Endothelial cell (in vitro differentiated cells): ENCODE data around the gene RAET1E. TPM values are rescaled to one million over a fixed set of nuclear protein-coding genes. Genes with fewer than 3 reads are reported as not detected.
A peak's percentile ranks its signal among the peaks of the same experiment; 100 is the strongest.

Experiments
- DNase-seq: peaks from one replicate; pipeline ENCODE4 v3.0.0; 2021; ENCODE audit warnings: low spot score
- H3K27ac Mint-ChIP-seq: one replicate; pipeline ENCODE4 v1.8.0; 2021; ENCODE audit warnings: mixed read lengths, inconsistent platforms; ENCODE audit not compliant: unreplicated experiment
- H3K27me3 Mint-ChIP-seq: one replicate; pipeline ENCODE4 v1.8.0; 2021; ENCODE audit warnings: mild to moderate bottlenecking, moderate library complexity, mixed read lengths, inconsistent platforms; ENCODE audit not compliant: unreplicated experiment
- H3K36me3 Mint-ChIP-seq: one replicate; pipeline ENCODE4 v1.8.0; 2021; ENCODE audit warnings: mild to moderate bottlenecking, low read depth, mixed read lengths, inconsistent platforms; ENCODE audit not compliant: unreplicated experiment
- H3K4me1 Mint-ChIP-seq: one replicate; pipeline ENCODE4 v1.8.0; 2021; ENCODE audit warnings: mild to moderate bottlenecking, mixed read lengths, inconsistent platforms; ENCODE audit not compliant: unreplicated experiment
- H3K4me3 Mint-ChIP-seq: one replicate; pipeline ENCODE4 v1.8.0; 2021; ENCODE audit warnings: mild to moderate bottlenecking, mixed read lengths, inconsistent platforms; ENCODE audit not compliant: unreplicated experiment
- H3K9me3 Mint-ChIP-seq: one replicate; pipeline ENCODE4 v1.8.0; 2021; ENCODE audit warnings: mixed read lengths, inconsistent platforms; ENCODE audit not compliant: unreplicated experiment
- CTCF ChIP-seq: fragments of 200-600 bp; sonication (generic); IDR thresholded peaks from one replicate; pipeline ENCODE4 v1.5.0; 2021; ENCODE audit warnings: antibody characterized with exemption; ENCODE audit not compliant: unreplicated experiment
- total RNA-seq: library from RNA; stranded (reverse); fragmentation: NEBNext Ultra II Directional; extraction: Animal tissue kit (Norgen Biotek cat#: 25700); gene quantifications from one replicate; pipeline ENCODE4 v1.2.1, GENCODE V29; 2021; ENCODE audit not compliant: unreplicated experiment

RAET1E gene
- total RNA-seq, 1 donor from 2014 or later: 0.28 TPM

- no peak overlapping the region for H3K27ac Mint-ChIP-seq
- no peak overlapping the region for H3K4me3 Mint-ChIP-seq
- TF ChIP-seq CTCF: no peak
- no peak for DNase-seq
- H3K9me3 Mint-ChIP-seq: no peaks in the 10 kb centered on the region
- H3K27me3 Mint-ChIP-seq: peaks cover 10% of the 10 kb centered on the region
- H3K36me3 Mint-ChIP-seq: peaks cover 6% of the 10 kb centered on the region
- H3K4me1 Mint-ChIP-seq: peaks cover 51% of the 10 kb centered on the region
These were observed 38.0 kb downstream of the RAET1E start for GRCh38 chr6:149859938-149860337.

- Mint-ChIP-seq H3K27ac (no peak overlapping the region), H3K27me3 (peaks cover 10% of the 10 kb centered on the region), H3K9me3 (no peaks in the 10 kb centered on the region), H3K4me3 (no peak overlapping the region), H3K4me1 (peaks cover 53% of the 10 kb centered on the region), H3K36me3 (peaks cover 6% of the 10 kb centered on the region)
- TF ChIP-seq CTCF: no peak
- no peak for DNase-seq
These were observed 38.5 kb downstream of the RAET1E start for GRCh38 chr6:149859368-149859767.

- no peak for DNase-seq
- Mint-ChIP-seq H3K4me1 (peaks cover 50% of the 10 kb centered on the region), H3K4me3 (no peak overlapping the region), H3K27ac (no peak overlapping the region), H3K36me3 (peaks cover 6% of the 10 kb centered on the region), H3K27me3 (peaks cover 6% of the 10 kb centered on the region), H3K9me3 (no peaks in the 10 kb centered on the region)
- no peak for TF ChIP-seq CTCF
These were observed 40.4 kb downstream of the RAET1E start for GRCh38 chr6:149857541-149857940.

- TF ChIP-seq CTCF: no peak
- H3K27me3 Mint-ChIP-seq: no peaks in the 10 kb centered on the region
- peaks cover 49% of the 10 kb centered on the region for H3K4me1 Mint-ChIP-seq
- H3K4me3 Mint-ChIP-seq: peak overlapping the region; percentile 4
- no peak for DNase-seq
- H3K9me3 Mint-ChIP-seq: no peaks in the 10 kb centered on the region
- no peak overlapping the region for H3K27ac Mint-ChIP-seq
- peaks cover 6% of the 10 kb centered on the region for H3K36me3 Mint-ChIP-seq
These were observed 41.5 kb downstream of the RAET1E start for GRCh38 chr6:149856256-149856994.

GRCh38 chr6:149855741-149856140, 42.2 kb downstream of the RAET1E start:
- H3K36me3 Mint-ChIP-seq: peaks cover 6% of the 10 kb centered on the region
- no peak for TF ChIP-seq CTCF
- peaks cover 1% of the 10 kb centered on the region for H3K27me3 Mint-ChIP-seq
- H3K4me3 Mint-ChIP-seq: no peak overlapping the region
- DNase-seq: no peak
- H3K4me1 Mint-ChIP-seq: peaks cover 46% of the 10 kb centered on the region
- H3K9me3 Mint-ChIP-seq: no peaks in the 10 kb centered on the region
- no peak overlapping the region for H3K27ac Mint-ChIP-seq
